PC-9 (cell line): ENCODE measurements around the gene SGMS1. TPM values are rescaled to one million over a fixed set of nuclear protein-coding genes. Genes with fewer than 3 reads are reported as not detected.

Source experiments
- BruUV-seq: library from RNA; stranded (reverse); fragments of 400-500 nt; replicated peaks from 2 replicates; lab custom pipeline; 2021; lab: Mats Ljungman, UMichigan
- CTCF ChIA-PET: fragments of 300-600 bp; sonication (Branson Sonifier 250); formaldehyde crosslinking; loops from one replicate; lab custom pipeline; 2022; ENCODE audit warnings: antibody characterized with exemption; lab: Charles Lee
- POLR2A ChIA-PET: fragments of 300-600 bp; sonication (Branson Sonifier 250); formaldehyde crosslinking; loops from one replicate; lab custom pipeline; 2022; ENCODE audit warnings: antibody characterized with exemption; ENCODE audit not compliant: unreplicated experiment; lab: Charles Lee
- DNase-seq, 2 experiments: peaks; one replicate each; pipeline versions ENCODE4 v3.0.0 to v3.0.0-alpha.2; 2015 to 2022; ENCODE audit warnings: mixed read lengths in 1 of 2
- H2AFZ ChIP-seq: fragments of 200-600 bp; sonication (generic); 2 replicates; pipeline ENCODE4 v1.8.1; 2017; ENCODE audit warnings: antibody characterized with exemption
- H3F3A ChIP-seq: fragments of 200-600 bp; sonication (generic); 2 replicates; pipeline ENCODE4 v1.8.1; 2017; ENCODE audit warnings: antibody characterized with exemption, mild to moderate bottlenecking, low read depth; ENCODE audit not compliant: insufficient read depth
- H3K27ac ChIP-seq: fragments of 200-600 bp; sonication (generic); 2 replicates; pipeline ENCODE4 v1.6.1; 2016; ENCODE audit warnings: mixed run types
- H3K27me3 ChIP-seq: fragments of 200-600 bp; sonication (generic); 2 replicates; pipeline ENCODE4 v1.6.1; 2016; ENCODE audit warnings: low read depth, mixed run types; ENCODE audit not compliant: insufficient read depth
- H3K36me3 ChIP-seq: fragments of 200-600 bp; sonication (generic); 2 replicates; pipeline ENCODE4 v1.6.1; 2016; ENCODE audit warnings: low read depth, mixed run types
- H3K4me1 ChIP-seq: fragments of 200-600 bp; sonication (generic); replicated peaks from 2 replicates; pipeline ENCODE4 v1.6.1; 2016; ENCODE audit warnings: mixed run types; ENCODE audit not compliant: insufficient read depth
- H3K4me2 ChIP-seq: fragments of 200-600 bp; sonication (generic); 2 replicates; pipeline ENCODE4 v1.6.1; 2017; ENCODE audit warnings: mixed run types
- H3K4me3 ChIP-seq: fragments of 200-600 bp; sonication (generic); 2 replicates; pipeline ENCODE4 v1.6.1; 2016; ENCODE audit warnings: mixed run types
- H3K79me2 ChIP-seq: fragments of 200-600 bp; sonication (generic); 2 replicates; pipeline ENCODE4 v1.6.1; 2017; ENCODE audit warnings: low read depth, mixed run types
- H3K9me2 ChIP-seq: fragments of 200-600 bp; sonication (generic); 2 replicates; pipeline ENCODE4 v1.8.1; 2017; ENCODE audit warnings: mild to moderate bottlenecking; ENCODE audit not compliant: insufficient read depth
- H3K9me3 ChIP-seq: fragments of 200-600 bp; sonication (generic); 2 replicates; pipeline ENCODE4 v1.8.1; 2016; ENCODE audit warnings: low read depth; ENCODE audit not compliant: insufficient read depth
- H4K20me1 ChIP-seq: fragments of 200-600 bp; sonication (generic); 2 replicates; pipeline ENCODE4 v1.8.1; 2017; ENCODE audit not compliant: insufficient read depth
- CTCF ChIP-seq: fragments of 200-600 bp; sonication (generic); conservative IDR thresholded peaks from 2 replicates; pipeline ENCODE4 v1.6.1; 2017; ENCODE audit warnings: mixed run types, antibody characterized with exemption, mild to moderate bottlenecking, moderate library complexity
- EZH2 ChIP-seq: fragments of 200-600 bp; sonication (generic); IDR thresholded peaks from 2 replicates; pipeline ENCODE4 v1.8.0; 2017; ENCODE audit warnings: antibody characterized with exemption, low read depth
- intact Hi-C: fragments of 100-400 bp; cut with micrococcal nuclease; formaldehyde crosslinking; loops from one replicate; pipeline ENCODE4 v1.10.0; 2022; ENCODE audit not compliant: unreplicated experiment
- total RNA-seq: library from RNA; stranded (reverse); gene quantifications from 2 replicates; pipeline ENCODE4 v1.2.3, GENCODE V29; 2021

Gene SGMS1
- total RNA-seq, 1 experiment from 2014 or later, result 35.0 TPM

GRCh38 chr10:50510517-50511473 is 113.0 kb downstream of the SGMS1 start:
- CTCF ChIA-PET, result no interaction called here
- TSS peak; percentile 10 for BruUV-seq
- Histone ChIP-seq H3K4me3 (no peak overlapping the region), H4K20me1 (no peaks in the 10 kb centered on the region), H3K4me2 (peak overlapping the region; percentile 57), H3K9me2 (no peaks in the 10 kb centered on the region), H3K27me3 (no peaks in the 10 kb centered on the region), H3F3A (peaks cover 30% of the 10 kb centered on the region), H3K9me3 (no peaks in the 10 kb centered on the region), H3K36me3 (no peaks in the 10 kb centered on the region), H2AFZ (no peak overlapping the region), H3K4me1 (peaks cover 46% of the 10 kb centered on the region), H3K27ac (peak overlapping the region; percentile 95), H3K79me2 (peaks cover 39% of the 10 kb centered on the region; the same call in 1 of the 2 replicates)
- no peak for DNase-seq
- intact Hi-C loops, result loop anchor here (1.0 to 5.0 kb wide), 2 partner anchors 39 to 93 kb away; no protein-coding TSS in a partner anchor
- POLR2A ChIA-PET, result no interaction called here
- no peak for TF ChIP-seq EZH2
- TF ChIP-seq CTCF, result no peak

- ChIA-PET CTCF (interaction anchor here (0.7 kb wide), 1 partner anchor 285 kb away, joined by 7 read pairs; no protein-coding TSS in a partner anchor), POLR2A (no interaction called here)
- peaks cover 39% of the 10 kb centered on the region; the same call in 1 of the 2 replicates for H3K79me2 ChIP-seq
- no peaks in the 10 kb centered on the region for H3K27me3 ChIP-seq
- H3K4me3 ChIP-seq, result no peak overlapping the region
- DNase-seq, result no peak
- H3K4me2 ChIP-seq, result no peak overlapping the region
- no TSS peak for BruUV-seq
- H2AFZ ChIP-seq, result no peak overlapping the region
- intact Hi-C loops, result no loop called here
- TF ChIP-seq CTCF (no peak), EZH2 (no peak)
- H3K4me1 ChIP-seq, result peaks cover 51% of the 10 kb centered on the region
- H3K36me3 ChIP-seq, result no peaks in the 10 kb centered on the region
- no peaks in the 10 kb centered on the region for H4K20me1 ChIP-seq
- peaks cover 37% of the 10 kb centered on the region for H3F3A ChIP-seq
- H3K27ac ChIP-seq, result no peak overlapping the region
- no peaks in the 10 kb centered on the region for H3K9me2 ChIP-seq
- H3K9me3 ChIP-seq, result no peaks in the 10 kb centered on the region
Observed at GRCh38 chr10:50508315-50509051, 115.3 kb downstream of the SGMS1 start.

GRCh38 chr10:50506861-50507573 is 116.7 kb downstream of the SGMS1 start:
- no peaks in the 10 kb centered on the region for H3K36me3 ChIP-seq
- H3K27me3 ChIP-seq, result no peaks in the 10 kb centered on the region
- H3F3A ChIP-seq, result peaks cover 29% of the 10 kb centered on the region
- H4K20me1 ChIP-seq, result no peaks in the 10 kb centered on the region
- H3K4me2 ChIP-seq, result no peak overlapping the region
- TF ChIP-seq EZH2, result no peak
- TF ChIP-seq CTCF, result no peak
- no peak for DNase-seq
- intact Hi-C loops, result no loop called here
- CTCF ChIA-PET, result no interaction called here
- H3K79me2 ChIP-seq, result peaks cover 28% of the 10 kb centered on the region; the same call in 1 of the 2 replicates
- POLR2A ChIA-PET, result interaction anchor here (0.6 kb wide), 1 partner anchor 53 kb away, joined by 3 read pairs; no protein-coding TSS in a partner anchor
- no peak overlapping the region for H2AFZ ChIP-seq
- H3K9me3 ChIP-seq, result no peaks in the 10 kb centered on the region
- peaks cover 49% of the 10 kb centered on the region for H3K4me1 ChIP-seq
- no peaks in the 10 kb centered on the region for H3K9me2 ChIP-seq
- H3K4me3 ChIP-seq, result no peak overlapping the region
- H3K27ac ChIP-seq, result no peak overlapping the region
- BruUV-seq, result no TSS peak
